K562 (cell line): ENCODE data around the gene TDRD10. TPM values are rescaled to one million over a fixed set of nuclear protein-coding genes. Genes with fewer than 3 reads are reported as not detected.

Source experiments
- ARHGAP35 ChIP-seq: fragments of 450-650 bp; IDR thresholded peaks from 2 replicates; pipeline ENCODE4 v1.6.1; 2018; ENCODE audit not compliant: partially characterized antibody
- ARID1B ChIP-seq: fragments of 450-650 bp; IDR thresholded peaks from 2 replicates; pipeline ENCODE4 v1.6.1; 2016; ENCODE audit warnings: antibody characterized with exemption, mild to moderate bottlenecking, inconsistent platforms
- ARID3A ChIP-seq: IDR thresholded peaks from 2 replicates; pipeline ENCODE4 v1.6.1; 2012; ENCODE audit warnings: low read depth, low read length, improper control_type of control experiment, borderline replicate concordance
- CBFA2T3 ChIP-seq: fragments of 450-650 bp; IDR thresholded peaks from 2 replicates; pipeline ENCODE4 v1.6.1; 2017
- CREB1 ChIP-seq, 2 experiments: sonication (generic) in 1 of 2; formaldehyde crosslinking in 1 of 2; IDR thresholded peaks; 2 replicates each; pipeline versions ENCODE4 v1.6.1 to v1.8.0; 2012 to 2022; ENCODE audit warnings: inconsistent platforms in 1 of 2, mild to moderate bottlenecking in 1 of 2, missing genetic modification reagents in 1 of 2, moderate library complexity in 1 of 2
- E2F3 ChIP-seq: fragments of 250-450 bp; sonication (Bioruptor Pico); IDR thresholded peaks from 2 replicates; pipeline ENCODE4 v1.4.0; 2020; ENCODE audit warnings: mild to moderate bottlenecking
- ETV1 ChIP-seq: fragments of 450-650 bp; conservative IDR thresholded peaks from 2 replicates; pipeline ENCODE4 v1.6.1; 2016; ENCODE audit warnings: missing genetic modification characterization, control low read depth, low read depth, missing compliant biosample characterization
- ETV5 ChIP-seq: sonication (generic); formaldehyde crosslinking; IDR thresholded peaks from 2 replicates; pipeline ENCODE4 v1.4.0; 2020; ENCODE audit warnings: low read depth, mild to moderate bottlenecking, missing genetic modification reagents
- MBD2 ChIP-seq: sonication (generic); IDR thresholded peaks from 2 replicates; pipeline ENCODE4 v1.6.1; 2016; ENCODE audit warnings: low read depth, borderline replicate concordance
- MTA2 ChIP-seq: fragments of 450-650 bp; IDR thresholded peaks from 2 replicates; pipeline ENCODE4 v1.6.1; 2016; ENCODE audit warnings: low read depth
- NCOA6 ChIP-seq: fragments of 450-650 bp; IDR thresholded peaks from 2 replicates; pipeline ENCODE4 v1.6.1; 2017; ENCODE audit warnings: mild to moderate bottlenecking
- NRF1 ChIP-seq, 2 experiments: fragments of 450-650 bp; IDR thresholded peaks in 1 of 2; conservative IDR thresholded peaks in 1 of 2; 2 replicates each; pipeline ENCODE4 v1.6.1; 2014; ENCODE audit warnings: mild to moderate bottlenecking in 2 of 2
- PHB ChIP-seq: fragments of 250-450 bp; sonication (Bioruptor Pico); IDR thresholded peaks from 2 replicates; pipeline ENCODE4 v1.5.0; 2021
- PTRF ChIP-seq: fragments of 450-650 bp; IDR thresholded peaks from 2 replicates; pipeline ENCODE4 v1.6.1; 2016; ENCODE audit warnings: mild to moderate bottlenecking, missing genetic modification characterization, missing compliant biosample characterization
- RBM22 ChIP-seq: fragments of 200-400 bp; formaldehyde crosslinking; IDR thresholded peaks from 2 replicates; pipeline ENCODE4 v1.6.1; 2018; ENCODE audit warnings: low read length, low read depth; ENCODE audit not compliant: poor library complexity, severe bottlenecking
- TCFL5 ChIP-seq: fragments of 250-450 bp; sonication (Bioruptor Pico); conservative IDR thresholded peaks from 2 replicates; pipeline ENCODE4 v1.6.1; 2021; ENCODE audit warnings: mild to moderate bottlenecking, moderate library complexity, matching md5 sums
- TEAD2 ChIP-seq: fragments of 450-650 bp; IDR thresholded peaks from 2 replicates; pipeline ENCODE4 v1.6.1; 2016; ENCODE audit warnings: missing genetic modification characterization, control low read depth, missing compliant biosample characterization
- XRCC5 ChIP-seq: fragments of 200-400 bp; formaldehyde crosslinking; IDR thresholded peaks from 2 replicates; pipeline ENCODE4 v1.6.1; 2017; ENCODE audit warnings: low read depth, mild to moderate bottlenecking, low read length
- ZNF124 ChIP-seq: sonication (generic); formaldehyde crosslinking; IDR thresholded peaks from 2 replicates; pipeline ENCODE4 v1.8.1; 2022; ENCODE audit warnings: missing genetic modification reagents
- ZNF165 ChIP-seq: fragments of 250-450 bp; sonication (Bioruptor Pico); IDR thresholded peaks from 2 replicates; pipeline ENCODE4 v1.4.0; 2020; ENCODE audit warnings: borderline replicate concordance
- ZNF253 ChIP-seq: fragments of 250-450 bp; sonication (Bioruptor Pico); conservative IDR thresholded peaks from 2 replicates; pipeline ENCODE4 v1.6.1; 2021; ENCODE audit warnings: mild to moderate bottlenecking
- ZZZ3 ChIP-seq: fragments of 450-650 bp; IDR thresholded peaks from 2 replicates; pipeline ENCODE4 v1.6.1; 2016; ENCODE audit warnings: antibody characterized with exemption, mild to moderate bottlenecking, moderate library complexity
- polyA plus RNA-seq, 8 experiments: library from polyadenylated mRNA; depleted of rRNA in 4 of 8; stranded (reverse) in 5 of 8; unstranded in 3 of 8; fragments of >200 nt; fragmentation: Nextera tagmentation in 2 of 8; fragmentation: Illumina TruSeq in 1 of 8; extraction: Ambion mirVana in 2 of 8; extraction: Trizol in 1 of 8; gene quantifications; 2 replicates each; pipeline versions ENCODE4 v1.2.1 to v1.2.3, GENCODE V29; 2011 to 2014; ENCODE audit warnings: inconsistent platforms in 1 of 8, missing spikeins in 1 of 8
- total RNA-seq, 7 experiments: library from RNA; depleted of rRNA in 6 of 7; stranded (reverse); fragments of >200 nt in 6 of 7; fragmentation: Illumina TruSeq in 2 of 7; extraction: Trizol in 2 of 7; gene quantifications; 2 replicates each; pipeline versions ENCODE4 v1.2.1 to v1.2.3, GENCODE V29; 2011 to 2021; ENCODE audit warnings: low replicate concordance in 1 of 7

TDRD10 gene
- total and polyA plus RNA-seq, 9 of the 15 experiments (the other 6 are each of a cell fraction or from before 2014, with no cell fraction given): not detected

GRCh38 chr1:154493276-154493675, 8.7 kb upstream of the TDRD10 start (continued):
- TF ChIP-seq PHB (CRISPR knock-in tag): no peak
- no peak for TF ChIP-seq MTA2
- no peak for TF ChIP-seq NRF1 (conservative IDR thresholded peaks at IDR 0.05 in 1 of 2, IDR thresholded peaks at IDR 0.05 in 1 of 2)
- no peak for TF ChIP-seq E2F3
- no peak for TF ChIP-seq NCOA6
- no peak for TF ChIP-seq ARID3A
- no peak for TF ChIP-seq ETV5 (CRISPR knock-in tag)
- no peak for TF ChIP-seq ZNF253
- 0 out of 2 replicates have a peak, but pooled peaks have one; percentile 23 for TF ChIP-seq ETV1 (tag)
- no peak for TF ChIP-seq MBD2
- TF ChIP-seq PTRF (tag): no peak
- no peak for TF ChIP-seq XRCC5
- TF ChIP-seq CBFA2T3: peak; percentile 18; the same call in 1 of the 2 replicates
- TF ChIP-seq RBM22: no peak
- TF ChIP-seq ARHGAP35: no peak
- no peak for TF ChIP-seq ZZZ3
- TF ChIP-seq ZNF124 (CRISPR knock-in tag): no peak
- TF ChIP-seq ZNF165 (CRISPR knock-in tag): no peak
- TF ChIP-seq TCFL5 (CRISPR knock-in tag): no peak
- TF ChIP-seq ARID1B: no peak
- TF ChIP-seq TEAD2 (tag): no peak
- TF ChIP-seq CREB1 (IDR thresholded peaks at IDR 0.05): no peak
- no peak for TF ChIP-seq CREB1 (CRISPR knock-in tag; IDR thresholded peaks at IDR 0.05)
